ENCODE results near the gene SLAMF9.

DNA sequence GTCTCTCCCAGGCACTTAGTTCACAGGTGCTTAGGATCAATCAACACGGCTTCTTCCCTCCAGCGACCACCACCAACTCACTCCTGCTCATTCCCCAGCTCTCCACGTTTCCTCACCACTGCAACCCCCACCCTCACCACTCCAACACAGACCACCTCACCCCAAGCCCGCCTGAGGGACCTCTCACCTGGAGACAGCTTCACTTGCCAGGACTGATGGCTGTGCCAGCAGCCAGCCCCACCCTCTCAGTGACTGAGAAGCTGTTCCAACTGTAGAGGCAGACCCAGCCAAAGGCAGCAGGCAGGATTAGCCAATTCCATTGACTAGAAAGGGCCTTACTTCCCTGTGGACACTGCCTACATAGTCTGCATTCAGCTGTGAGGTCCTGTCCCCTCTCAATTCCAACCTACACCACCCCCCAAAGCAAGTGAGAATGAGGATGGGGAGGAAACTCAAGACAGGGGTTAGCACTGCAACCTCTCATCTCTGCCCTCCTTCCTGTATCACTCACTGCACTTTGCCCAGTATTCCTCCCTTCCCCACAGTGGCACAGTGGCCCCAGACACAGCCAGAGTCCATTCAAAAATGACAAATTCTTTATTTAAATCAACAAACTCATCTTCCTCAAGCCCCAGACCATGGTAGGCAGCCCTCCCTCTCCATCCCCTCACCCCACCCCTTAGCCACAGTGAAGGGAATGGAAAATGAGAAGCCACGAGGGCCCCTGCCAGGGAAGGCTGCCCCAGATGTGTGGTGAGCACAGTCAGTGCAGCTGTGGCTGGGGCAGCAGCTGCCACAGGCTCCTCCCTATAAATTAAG, 36.3 kb downstream of the SLAMF9 start:
- TF ChIP-seq CTCF (IDR thresholded peaks at IDR 0.05): no peak
- TF ChIP-seq POLR2A (IDR thresholded peaks at IDR 0.05): no peak

Data from thyroid gland (tissue), 4 donors.